GM12892 (cell line): ENCODE data around the gene AIMP1.

Experiments used
- POLR2A ChIP-seq: IDR thresholded peaks from 2 replicates; pipeline ENCODE4 v1.6.1; 2011; ENCODE audit warnings: low read depth, low read length, control low read depth
- POLR2AphosphoS5 ChIP-seq: IDR thresholded peaks from 2 replicates; pipeline ENCODE4 v1.6.1; 2011; ENCODE audit warnings: low read depth, low read length, control low read depth
- TAF1 ChIP-seq: IDR thresholded peaks from 2 replicates; pipeline ENCODE4 v1.6.1; 2011; ENCODE audit warnings: low read depth, mild to moderate bottlenecking, control low read depth, low read length, borderline replicate concordance

DNA sequence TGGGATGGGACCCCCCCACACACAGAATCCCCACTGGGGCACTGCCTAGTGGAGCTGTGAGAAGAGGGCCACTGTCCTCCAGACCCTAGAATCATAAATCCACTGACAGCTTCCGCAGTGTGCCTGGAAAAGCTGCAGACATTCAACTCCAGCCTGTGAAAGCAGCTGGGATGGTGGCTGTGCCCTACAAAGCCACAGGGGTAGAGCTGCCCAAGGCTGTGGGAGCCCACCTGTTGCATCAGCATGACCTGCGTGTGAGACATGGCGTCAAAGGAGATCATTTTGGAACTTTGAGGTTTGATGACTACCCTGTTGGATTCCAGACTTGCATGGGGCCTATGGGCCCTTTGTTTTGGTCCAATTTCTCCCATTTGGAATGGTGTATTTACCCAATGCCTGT, 22.3 kb downstream of the AIMP1 start:
- TF ChIP-seq POLR2AphosphoS5 (no peak), POLR2A (no peak), TAF1 (no peak)
